H1 (cell line): ENCODE results near the gene IGSF9. TPM values are rescaled to one million over a fixed set of nuclear protein-coding genes. Genes with fewer than 3 reads are reported as not detected.

Experiments
- CTCF ChIP-seq, 3 experiments: IDR thresholded peaks; 1 replicate in 2 of 3; 2 replicates in 1 of 3; pipeline versions ENCODE4 v1.5.1 to v1.6.1; 2011; ENCODE audit warnings: low read length in 3 of 3, mild to moderate bottlenecking in 3 of 3, inconsistent platforms in 2 of 3, low read depth in 1 of 3, moderate library complexity in 1 of 3; ENCODE audit not compliant: insufficient read depth in 1 of 3; ENCODE audit errors: control extremely low read depth in 1 of 3
- JUND ChIP-seq: IDR thresholded peaks from 2 replicates; pipeline ENCODE4 v1.6.1; 2011; ENCODE audit warnings: mild to moderate bottlenecking, improper control_type of control experiment, low read length
- RBBP5 ChIP-seq: IDR thresholded peaks from 2 replicates; pipeline ENCODE4 v1.7.1; 2012; ENCODE audit warnings: low read depth, mild to moderate bottlenecking, inconsistent platforms, low read length, moderate library complexity, borderline replicate concordance
- polyA plus RNA-seq, 7 experiments: library from polyadenylated mRNA; depleted of rRNA in 3 of 7; stranded (reverse) in 5 of 7; unstranded in 2 of 7; fragments of >200 nt in 5 of 7; fragments of 200-250 nt in 2 of 7; gene quantifications; 1 replicate in 5 of 7; 2 replicates in 1 of 7; 4 replicates in 1 of 7; pipeline versions ENCODE4 v1.2.1 to v1.2.3, GENCODE V29; 2011 to 2013; ENCODE audit warnings: missing spikeins in 2 of 7, mixed read lengths in 2 of 7
- total RNA-seq: library from RNA; stranded (reverse); fragmentation: NEBNext Ultra II Directional; extraction: Animal tissue kit (Norgen Biotek cat#: 25700); gene quantifications from 2 replicates; pipeline ENCODE4 v1.2.1, GENCODE V29; 2021

The IGSF9 gene
- total and polyA plus RNA-seq, 2 of the 8 experiments (the other 6 are each of a cell fraction or from before 2014, with no cell fraction given), result 10.9 to 28.1 TPM

DNA sequence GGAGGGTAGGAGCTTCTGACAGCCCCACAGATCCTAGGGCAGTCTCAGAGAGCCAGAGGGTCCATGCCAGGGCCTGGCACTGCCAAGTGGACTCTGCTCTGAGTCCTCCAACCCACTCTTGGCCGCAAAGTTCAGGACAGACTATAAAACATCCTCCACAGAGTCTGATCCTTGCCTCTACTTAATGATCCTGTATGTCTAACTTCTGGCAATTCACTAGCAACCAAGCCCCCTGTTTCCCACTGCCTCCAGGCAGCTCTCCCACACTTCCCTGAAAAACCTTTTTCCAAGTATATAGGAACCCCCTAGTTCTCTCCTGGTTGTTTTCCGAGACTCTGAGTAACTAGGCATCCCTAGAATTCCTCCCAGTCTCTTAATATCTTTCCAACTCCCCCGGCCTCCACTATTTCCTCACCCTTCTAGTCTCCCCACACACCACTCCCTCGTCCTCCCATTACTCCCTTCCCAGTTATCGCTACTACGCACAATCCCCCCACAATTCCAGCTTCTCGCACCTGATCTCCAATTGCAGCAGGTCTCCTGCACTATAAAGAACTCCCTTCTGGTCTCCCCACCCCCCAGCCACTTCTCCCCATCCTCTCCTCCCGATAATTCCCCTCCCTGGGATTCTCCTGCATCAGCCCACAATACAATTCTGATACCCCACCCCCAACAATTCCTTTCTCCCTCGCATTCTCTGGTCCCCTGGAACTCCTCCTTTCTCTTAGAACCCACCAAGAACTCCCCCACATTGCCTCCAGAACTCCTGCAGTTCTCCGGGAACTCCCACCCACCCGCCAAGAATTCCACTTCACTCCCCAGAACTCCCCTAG, 574 bp downstream of the IGSF9 start (continued):
- TF ChIP-seq CTCF (IDR thresholded peaks at IDR 0.05; ENCODE audit: control extremely low read depth in 1 of 3, insufficient read depth in 1 of 3, low read depth in 1 of 3, low read length in 3 of 3) (no peak), JUND (no peak), RBBP5 (no peak)
